Parathyroid adenoma (tissue), 2 donors: ENCODE measurements around the gene PTTG1IP2.
"Not testable (repeated sequence)": the region's sequence is repeated elsewhere in the genome, so short reads cannot be mapped to it uniquely, and the experiment has no call there.

Experiments used
- H2AFZ ChIP-seq: fragments of 300-600 bp; sonication (generic); one replicate; pipeline ENCODE4 v1.7.0; 2017; ENCODE audit warnings: antibody characterized with exemption, mild to moderate bottlenecking
- H3K27ac ChIP-seq: fragments of 300-600 bp; sonication (generic); one replicate; pipeline ENCODE4 v1.7.0; 2017
- H3K27me3 ChIP-seq: fragments of 300-600 bp; sonication (generic); one replicate; pipeline ENCODE4 v1.7.0; 2017; ENCODE audit warnings: low read length; ENCODE audit not compliant: control insufficient read depth, insufficient read depth
- H3K36me3 ChIP-seq: fragments of 300-600 bp; sonication (generic); one replicate; pipeline ENCODE4 v1.7.0; 2017; ENCODE audit warnings: low read length; ENCODE audit not compliant: control insufficient read depth, insufficient read depth
- H3K4me1 ChIP-seq: fragments of 300-600 bp; sonication (generic); one replicate; pipeline ENCODE4 v1.7.0; 2017; ENCODE audit warnings: control low read depth
- H3K4me2 ChIP-seq: fragments of 300-600 bp; sonication (generic); one replicate; pipeline ENCODE4 v1.7.0; 2017; ENCODE audit warnings: low read length
- H3K4me3 ChIP-seq: fragments of 300-600 bp; sonication (generic); one replicate; pipeline ENCODE4 v1.7.0; 2017; ENCODE audit warnings: low read depth, low read length
- H3K79me2 ChIP-seq: fragments of 300-600 bp; sonication (generic); one replicate; pipeline ENCODE4 v1.7.0; 2017; ENCODE audit warnings: control low read depth
- H3K9ac ChIP-seq: fragments of 300-600 bp; sonication (generic); one replicate; pipeline ENCODE4 v1.7.0; 2017; ENCODE audit warnings: mild to moderate bottlenecking
- H3K9me3 ChIP-seq: fragments of 300-600 bp; sonication (generic); one replicate; pipeline ENCODE4 v1.7.0; 2017; ENCODE audit warnings: low read length; ENCODE audit not compliant: control insufficient read depth
- TF ChIP-seq, protein P1 (sequence below): fragments of 300-600 bp; sonication (generic); IDR thresholded peaks from one replicate; pipeline ENCODE4 v1.7.0; 2017; ENCODE audit warnings: antibody characterized with exemption, mild to moderate bottlenecking
- donor health status: primary hyperparathyroidism.

PTTG1IP2 gene

DNA sequence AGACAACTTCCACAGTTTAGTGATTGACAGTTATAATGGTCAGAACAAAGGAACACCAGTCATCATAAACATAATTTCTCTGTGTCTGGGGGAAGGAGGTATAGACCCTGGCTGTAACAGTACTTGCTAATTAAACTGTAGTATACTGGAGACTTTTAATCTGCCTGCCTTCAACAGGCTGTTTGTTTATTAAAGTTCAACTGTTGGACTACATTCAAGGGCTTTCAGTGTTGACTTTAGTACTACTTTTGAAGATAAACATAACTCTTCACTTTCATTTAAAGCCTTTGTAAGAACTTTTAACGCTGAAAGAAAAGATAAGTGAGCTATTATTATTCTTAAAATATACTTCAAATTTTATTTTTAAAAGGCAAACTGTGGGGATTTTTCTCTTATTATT, 15.5 kb upstream of the PTTG1IP2 start:
- TF ChIP-seq, protein P1, sequence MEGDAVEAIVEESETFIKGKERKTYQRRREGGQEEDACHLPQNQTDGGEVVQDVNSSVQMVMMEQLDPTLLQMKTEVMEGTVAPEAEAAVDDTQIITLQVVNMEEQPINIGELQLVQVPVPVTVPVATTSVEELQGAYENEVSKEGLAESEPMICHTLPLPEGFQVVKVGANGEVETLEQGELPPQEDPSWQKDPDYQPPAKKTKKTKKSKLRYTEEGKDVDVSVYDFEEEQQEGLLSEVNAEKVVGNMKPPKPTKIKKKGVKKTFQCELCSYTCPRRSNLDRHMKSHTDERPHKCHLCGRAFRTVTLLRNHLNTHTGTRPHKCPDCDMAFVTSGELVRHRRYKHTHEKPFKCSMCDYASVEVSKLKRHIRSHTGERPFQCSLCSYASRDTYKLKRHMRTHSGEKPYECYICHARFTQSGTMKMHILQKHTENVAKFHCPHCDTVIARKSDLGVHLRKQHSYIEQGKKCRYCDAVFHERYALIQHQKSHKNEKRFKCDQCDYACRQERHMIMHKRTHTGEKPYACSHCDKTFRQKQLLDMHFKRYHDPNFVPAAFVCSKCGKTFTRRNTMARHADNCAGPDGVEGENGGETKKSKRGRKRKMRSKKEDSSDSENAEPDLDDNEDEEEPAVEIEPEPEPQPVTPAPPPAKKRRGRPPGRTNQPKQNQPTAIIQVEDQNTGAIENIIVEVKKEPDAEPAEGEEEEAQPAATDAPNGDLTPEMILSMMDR, result no peak
- Histone ChIP-seq H3K27me3 (no peaks in the 10 kb centered on the region), H3K9ac (no peak overlapping the region)

DNA sequence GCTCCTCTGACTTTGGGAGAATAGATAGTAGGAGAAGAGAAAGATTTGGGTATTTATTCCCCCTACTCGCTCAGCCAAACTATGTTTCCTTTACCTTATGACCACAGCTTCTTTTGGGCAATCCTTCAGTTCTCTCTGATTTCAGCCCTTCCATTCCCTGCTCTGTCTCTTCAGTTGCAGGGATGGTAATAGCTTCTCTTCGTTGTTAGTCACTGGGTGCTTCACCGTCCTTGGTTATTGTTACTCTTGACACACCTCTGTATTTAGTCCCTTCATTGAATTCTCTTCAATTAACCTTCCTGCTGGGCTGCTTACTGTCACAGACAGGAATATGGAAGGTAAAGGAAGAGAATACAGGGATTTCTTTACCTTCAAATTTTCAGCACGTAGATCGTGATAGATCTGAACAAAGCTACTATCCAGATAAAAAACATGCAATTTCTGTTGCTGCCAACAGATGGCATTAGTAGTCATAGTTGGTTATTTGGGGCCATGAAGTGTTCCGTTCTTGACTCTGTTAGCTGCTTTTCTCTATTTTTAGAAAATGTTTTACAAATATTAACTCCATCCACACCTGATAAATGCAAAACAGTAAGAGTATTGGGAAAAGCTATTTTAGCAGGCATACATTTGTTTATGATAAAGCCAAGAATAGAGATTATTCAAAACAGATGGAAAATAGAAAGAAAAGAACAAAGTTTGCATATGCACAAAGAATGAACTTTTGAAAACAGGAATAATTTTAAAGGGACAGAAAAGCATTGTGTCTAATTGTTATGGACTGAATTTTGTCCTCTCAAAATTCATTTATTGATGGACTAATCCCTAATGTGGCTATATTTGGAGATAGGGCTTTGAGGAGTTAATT, 14.0 kb upstream of the PTTG1IP2 start:
- Histone ChIP-seq H3K27ac (no peak overlapping the region), H3K4me3 (peak overlapping the region; percentile 7), H3K4me2 (peak overlapping the region; percentile 33), H3K36me3 (no peaks in the 10 kb centered on the region), H3K9me3 (no peaks in the 10 kb centered on the region), H2AFZ (peak overlapping the region; percentile 26), H3K9ac (no peak overlapping the region), H3K4me1 (peaks cover 12% of the 10 kb centered on the region), H3K79me2 (no peaks in the 10 kb centered on the region), H3K27me3 (no peaks in the 10 kb centered on the region)
- TF ChIP-seq, protein P1, result peak; percentile 72

More for the DNA sequence above, 15.5 kb upstream of the PTTG1IP2 start:
- H3K4me3 ChIP-seq, result no peak overlapping the region
- no peak overlapping the region for H3K4me2 ChIP-seq
- H3K79me2 ChIP-seq, result no peaks in the 10 kb centered on the region
- no peaks in the 10 kb centered on the region for H3K36me3 ChIP-seq
- no peak overlapping the region for H3K27ac ChIP-seq
- no peak overlapping the region for H2AFZ ChIP-seq
- H3K9me3 ChIP-seq, result no peaks in the 10 kb centered on the region
- peaks cover 12% of the 10 kb centered on the region for H3K4me1 ChIP-seq

DNA sequence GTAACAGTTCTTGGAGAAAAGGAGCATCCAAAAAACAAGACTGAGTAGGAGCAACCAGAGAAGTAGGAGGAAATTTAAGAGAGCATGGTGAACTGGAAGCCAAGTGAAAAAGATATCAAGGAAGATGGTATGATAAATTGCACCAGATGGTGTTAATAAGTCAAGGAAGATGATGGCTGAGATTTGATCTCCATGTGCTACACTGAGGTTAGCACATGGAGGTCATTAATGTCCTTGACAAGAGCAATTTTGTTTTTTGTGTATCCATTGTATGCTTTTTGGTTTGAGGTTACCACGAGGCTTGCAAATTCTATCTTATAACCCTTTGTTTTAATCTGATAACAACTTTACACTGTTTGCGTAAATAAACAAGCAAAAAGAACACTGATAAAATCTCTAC, 11.3 kb upstream of the PTTG1IP2 start:
- Histone ChIP-seq H3K4me1 (peaks cover 6% of the 10 kb centered on the region), H3K27ac (no peak overlapping the region), H3K9ac (no peak overlapping the region), H2AFZ (no peak overlapping the region), H3K79me2 (no peaks in the 10 kb centered on the region), H3K36me3 (no peaks in the 10 kb centered on the region), H3K4me2 (no peak overlapping the region), H3K9me3 (no peaks in the 10 kb centered on the region), H3K27me3 (no peaks in the 10 kb centered on the region), H3K4me3 (no peak overlapping the region)
- TF ChIP-seq, protein P1, result no peak

DNA sequence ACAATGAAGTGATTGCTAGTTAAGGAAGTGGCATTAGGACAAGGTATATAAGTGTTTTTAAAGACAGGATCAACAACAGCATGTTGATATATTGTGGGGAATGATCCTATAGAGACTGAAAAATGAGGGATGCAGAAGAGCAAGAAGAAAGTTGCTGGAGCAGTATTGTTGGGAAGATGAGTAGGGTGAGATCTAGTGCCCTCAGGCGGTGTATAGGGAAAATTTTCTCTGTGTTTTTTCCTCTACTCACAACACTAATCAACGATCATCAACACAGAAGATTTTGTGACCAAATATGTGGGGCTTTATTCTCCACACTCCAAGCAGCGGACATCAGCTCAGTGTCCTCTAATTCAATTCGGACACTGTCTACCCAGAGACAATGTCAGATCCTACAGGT, 9.6 kb upstream of the PTTG1IP2 start:
- H2AFZ ChIP-seq, result no peak overlapping the region
- no peaks in the 10 kb centered on the region for H3K9me3 ChIP-seq
- TF ChIP-seq, protein P1, result no peak
- H3K27ac ChIP-seq, result no peak overlapping the region
- peaks cover 6% of the 10 kb centered on the region for H3K4me1 ChIP-seq
- H3K79me2 ChIP-seq, result no peaks in the 10 kb centered on the region
- H3K4me3 ChIP-seq, result no peak overlapping the region
- no peak overlapping the region for H3K4me2 ChIP-seq
- no peaks in the 10 kb centered on the region for H3K36me3 ChIP-seq
- H3K9ac ChIP-seq, result no peak overlapping the region
- no peaks in the 10 kb centered on the region for H3K27me3 ChIP-seq

DNA sequence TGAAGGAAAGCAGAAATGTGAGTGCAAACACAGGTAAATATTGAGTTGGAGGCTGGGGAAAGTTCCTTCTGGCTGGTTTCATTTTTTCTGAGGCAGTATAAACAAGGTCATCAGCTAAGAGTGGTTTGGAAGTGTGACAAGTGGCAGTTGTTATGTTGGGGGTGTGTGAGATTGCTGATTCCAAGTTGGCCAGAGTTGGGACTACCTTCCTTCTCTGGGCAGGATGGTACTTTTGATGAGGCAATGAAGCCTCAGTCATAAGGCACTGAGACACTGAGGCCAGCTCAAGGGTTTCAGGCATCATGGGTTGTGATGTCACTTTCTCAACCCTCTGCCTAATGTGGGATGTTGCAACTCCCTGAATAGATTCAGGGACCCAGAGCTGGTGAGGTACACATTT, 8.2 kb upstream of the PTTG1IP2 start:
- H3K27me3 ChIP-seq, result no peaks in the 10 kb centered on the region
- no peak overlapping the region for H3K9ac ChIP-seq
- no peak overlapping the region for H3K4me2 ChIP-seq
- H3K4me3 ChIP-seq, result no peak overlapping the region
- no peaks in the 10 kb centered on the region for H3K9me3 ChIP-seq
- peak overlapping the region; percentile 20 for H2AFZ ChIP-seq
- no peaks in the 10 kb centered on the region for H3K79me2 ChIP-seq
- no peak overlapping the region for H3K27ac ChIP-seq
- TF ChIP-seq, protein P1, result no peak
- H3K36me3 ChIP-seq, result no peaks in the 10 kb centered on the region
- H3K4me1 ChIP-seq, result peaks cover 4% of the 10 kb centered on the region

DNA sequence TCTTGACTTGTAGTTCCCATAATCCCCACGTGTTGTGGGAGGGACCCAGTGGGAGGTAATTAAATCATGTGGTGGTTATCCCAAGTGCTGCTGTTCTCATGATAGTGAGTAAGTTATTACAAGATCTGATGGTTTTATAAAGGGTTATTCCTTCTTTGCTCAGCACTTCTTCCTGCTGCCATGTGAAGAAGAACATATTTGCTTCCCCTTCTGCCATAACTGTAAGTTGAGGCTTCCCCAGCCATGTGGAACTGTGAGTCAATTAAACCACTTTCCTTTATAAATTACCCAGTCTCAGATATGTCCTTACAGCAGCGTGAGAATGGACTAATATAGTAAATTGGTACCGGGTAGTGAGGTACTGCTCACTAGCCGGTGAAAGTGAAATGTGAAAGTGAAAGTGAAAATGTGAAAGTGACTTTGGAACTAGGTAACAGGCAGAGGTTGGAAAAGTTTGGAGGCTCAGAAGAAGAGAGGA, 6.2 kb upstream of the PTTG1IP2 start:
- H3K27me3 ChIP-seq, H3K27ac ChIP-seq: not testable (repeated sequence)
- H3K4me3 ChIP-seq, result peak overlapping the region; percentile 39

More for the DNA sequence above, 6.2 kb upstream of the PTTG1IP2 start:
- not testable (repeated sequence) for H3K9ac ChIP-seq, H3K9me3 ChIP-seq, H3K79me2 ChIP-seq, H3K4me1 ChIP-seq, H3K36me3 ChIP-seq
- peak overlapping the region; percentile 17 for H2AFZ ChIP-seq
- peak overlapping the region; percentile 29 for H3K4me2 ChIP-seq
